Measurements from ENCODE around the gene MAPK4.

The MAPK4 gene

GRCh38 chr18:50627594-50628532 is 68.0 kb downstream of the MAPK4 start:
- DNase-seq, result no peak

GRCh38 chr18:50628533-50628905 is 68.6 kb downstream of the MAPK4 start:
- no peak for DNase-seq

- DNase-seq, result no peak
Measured at GRCh38 chr18:50629148-50629631, 69.3 kb downstream of the MAPK4 start.

GRCh38 chr18:50630895-50631294 is 71.0 kb downstream of the MAPK4 start:
- no peak for DNase-seq

GRCh38 chr18:50632895-50633515 is 73.1 kb downstream of the MAPK4 start:
- DNase-seq, result no peak

- DNase-seq, result no peak
Measured at GRCh38 chr18:50633992-50634391, 74.1 kb downstream of the MAPK4 start.

GRCh38 chr18:50636366-50637057 is 76.6 kb downstream of the MAPK4 start:
- DNase-seq, result no peak

- no peak for DNase-seq
Measured at GRCh38 chr18:50638016-50638883, 78.4 kb downstream of the MAPK4 start.

GRCh38 chr18:50638884-50639420 is 79.1 kb downstream of the MAPK4 start:
- no peak for DNase-seq

- DNase-seq, result no peak
Measured at GRCh38 chr18:50639711-50640110, 79.8 kb downstream of the MAPK4 start.

- no peak for DNase-seq
Measured at GRCh38 chr18:50642439-50642838, 82.6 kb downstream of the MAPK4 start.

GRCh38 chr18:50644146-50644545 is 84.3 kb downstream of the MAPK4 start:
- no peak for DNase-seq

- no peak for DNase-seq
Measured at GRCh38 chr18:50644807-50645206, 84.9 kb downstream of the MAPK4 start.

GRCh38 chr18:50647237-50647636 is 87.3 kb downstream of the MAPK4 start:
- no peak for DNase-seq

GRCh38 chr18:50647792-50648191 is 87.9 kb downstream of the MAPK4 start:
- DNase-seq, result no peak

GRCh38 chr18:50649821-50650220 is 89.9 kb downstream of the MAPK4 start:
- no peak for DNase-seq

- no peak for DNase-seq
Measured at GRCh38 chr18:50651334-50651733, 91.4 kb downstream of the MAPK4 start.

- no peak for DNase-seq
Measured at GRCh38 chr18:50653402-50654093, 93.7 kb downstream of the MAPK4 start.

GRCh38 chr18:50654211-50654610 is 94.3 kb downstream of the MAPK4 start:
- no peak for DNase-seq

- no peak for DNase-seq
Measured at GRCh38 chr18:50654658-50655550, 95.0 kb downstream of the MAPK4 start.

- DNase-seq, result no peak
Measured at GRCh38 chr18:50656396-50656795, 96.5 kb downstream of the MAPK4 start.
